Ovary (tissue), 9 donors: ENCODE results near the gene BMERB1. TPM values are rescaled to one million over a fixed set of nuclear protein-coding genes. Genes with fewer than 3 reads are reported as not detected.

Source experiments
- DNase-seq, 5 donors: peaks; one replicate each; pipeline ENCODE4 v3.0.0-alpha.2; 2019 to 2020
- H3K27ac ChIP-seq, 2 donors: fragments of 200-600 bp; one replicate each; pipeline versions ENCODE4 v1.5.1 to v1.8.0; 2019 to 2022
- H3K27me3 ChIP-seq: fragments of 200-600 bp; one replicate; pipeline ENCODE4 v1.8.0; 2022
- H3K36me3 ChIP-seq: fragments of 200-600 bp; sonication (generic); one replicate; pipeline ENCODE4 v1.5.1; 2019
- H3K4me1 ChIP-seq: one replicate; pipeline ENCODE4 v1.8.1; 2013; ENCODE audit warnings: mild to moderate bottlenecking, moderate library complexity; ENCODE audit not compliant: insufficient read depth
- H3K4me3 ChIP-seq: fragments of 200-600 bp; sonication (generic); one replicate; pipeline ENCODE4 v1.5.1; 2017
- H3K9me3 ChIP-seq, 2 donors: fragments of 200-600 bp in 1 of 2; sonication (generic) in 1 of 2; one replicate each; pipeline versions ENCODE4 v1.5.1 to v1.8.1; 2013 to 2019; ENCODE audit warnings: mild to moderate bottlenecking in 1 of 2, moderate library complexity in 1 of 2
- EP300 ChIP-seq: sonication (generic); formaldehyde crosslinking; IDR thresholded peaks from one replicate; pipeline ENCODE4 v1.6.1; 2017; ENCODE audit warnings: antibody characterized with exemption
- POLR2A ChIP-seq: fragments of 450-650 bp; IDR thresholded peaks from one replicate; pipeline ENCODE4 v1.6.1; 2017; ENCODE audit warnings: antibody characterized with exemption, mild to moderate bottlenecking, moderate library complexity
- WGBS, 3 donors: extraction: QIAGEN DNeasy Blood & Tissue Kit in 1 of 3; methylation state at CpG; one replicate each; pipeline versions ENCODE4 v1.1.5 to v1.1.7; 2013 to 2017; 5-methylcytosine and 5-hydroxymethylcytosine counted together
- intact Hi-C, 4 donors: fragments of 100-400 bp; cut with DNase I; formaldehyde crosslinking; loops; one replicate each; pipeline versions ENCODE4 v1.11.0 to v1.15.1; 2022 to 2023
- polyA plus RNA-seq, 2 donors: library from polyadenylated mRNA; stranded (reverse); fragments of 200-250 nt in 1 of 2; fragments of 350-450 nt in 1 of 2; fragmentation: Illumina TruSeq in 1 of 2; extraction: RNeasy Lipid Tissue Mini Kit (QIAGEN cat#74804) in 1 of 2; gene quantifications; one replicate each; pipeline ENCODE4 v1.2.3, GENCODE V29; 2013 to 2014
- total RNA-seq, 7 donors: library from RNA; depleted of rRNA in 2 of 7; stranded (reverse); fragments of >200 nt in 2 of 7; fragmentation: NEBNext Ultra II Directional in 3 of 7; extraction: Animal tissue kit (Norgen Biotek cat#: 25700) in 3 of 7; gene quantifications; one replicate each; pipeline versions ENCODE4 v1.1.0 to v1.2.4, GENCODE V29; 2016 to 2023
- TF ChIP-seq, protein P1 (sequence below), 3 donors: fragments of 450-650 bp in 2 of 3; fragments of 200-600 bp in 1 of 3; IDR thresholded peaks; one replicate each; pipeline versions ENCODE4 v1.5.1 to v1.8.0; 2016 to 2022; ENCODE audit warnings: antibody characterized with exemption in 3 of 3, mild to moderate bottlenecking in 1 of 3
- donor health status: DM: no; HTN: no; CAD: no; lungs with moderate emphysema.
- donor health status: DM: no; HTN: no; CAD: no.
- donor health status: Bipolar disorder and iron deficiency.
- donor health status: DM: yes; HTN: yes; CAD: no.
- donor health status: DM: no; HTN: no; CAD: no.
- donor health status: DM: yes; HTN: yes; CAD: no.

The BMERB1 gene
- total and polyA plus RNA-seq, 9 donors, result 22.6 to 77.5 (median 65.2) TPM

DNA sequence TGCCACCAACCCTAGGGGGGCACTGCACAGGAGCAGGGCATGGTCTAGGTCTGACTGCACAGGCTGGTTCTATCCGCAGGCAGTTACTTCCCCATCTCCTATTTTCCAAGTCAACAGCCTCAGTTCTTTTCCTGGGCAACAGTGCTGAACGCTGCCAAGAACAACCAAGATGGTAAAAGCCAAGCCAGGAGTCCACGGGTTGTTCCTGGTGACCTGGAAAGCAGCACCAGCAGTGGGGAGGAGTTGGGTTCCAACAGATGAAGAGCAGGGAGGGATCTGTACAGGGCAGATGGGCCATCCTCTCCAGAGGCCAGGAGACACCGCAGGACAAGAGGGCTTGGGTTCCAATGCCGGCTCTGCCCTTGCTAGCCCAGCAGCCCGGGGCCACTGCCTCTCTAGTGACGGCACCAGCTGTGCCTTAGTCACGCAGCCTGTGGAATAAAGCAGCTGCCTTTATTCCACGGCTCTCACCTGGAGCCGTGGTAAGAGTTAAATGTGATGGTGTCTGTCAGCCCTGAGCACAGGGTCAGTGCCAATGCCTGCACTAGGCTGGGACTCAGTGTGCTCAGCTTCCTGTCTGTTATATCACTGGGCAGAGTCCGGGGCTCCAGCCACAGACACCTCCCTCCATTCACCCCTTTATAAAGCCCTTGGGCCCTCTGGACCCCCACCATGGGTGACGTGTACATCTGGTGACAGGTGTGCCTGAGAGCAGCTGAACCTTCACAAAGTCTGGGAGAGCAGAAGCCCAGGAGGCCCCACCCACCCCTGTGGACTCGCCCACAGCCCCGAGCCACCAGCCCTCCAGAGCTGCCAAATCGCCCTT lies 163.6 kb downstream of the BMERB1 start:
- intact Hi-C loops, result no loop called here
- Histone ChIP-seq H3K9me3 (no peaks in the 10 kb centered on the region), H3K4me3 (no peak overlapping the region), H3K27ac (no peak overlapping the region), H3K4me1 (no peaks in the 10 kb centered on the region), H3K36me3 (no peaks in the 10 kb centered on the region), H3K27me3 (no peaks in the 10 kb centered on the region)
- no peak for DNase-seq
- TF ChIP-seq, protein P1, sequence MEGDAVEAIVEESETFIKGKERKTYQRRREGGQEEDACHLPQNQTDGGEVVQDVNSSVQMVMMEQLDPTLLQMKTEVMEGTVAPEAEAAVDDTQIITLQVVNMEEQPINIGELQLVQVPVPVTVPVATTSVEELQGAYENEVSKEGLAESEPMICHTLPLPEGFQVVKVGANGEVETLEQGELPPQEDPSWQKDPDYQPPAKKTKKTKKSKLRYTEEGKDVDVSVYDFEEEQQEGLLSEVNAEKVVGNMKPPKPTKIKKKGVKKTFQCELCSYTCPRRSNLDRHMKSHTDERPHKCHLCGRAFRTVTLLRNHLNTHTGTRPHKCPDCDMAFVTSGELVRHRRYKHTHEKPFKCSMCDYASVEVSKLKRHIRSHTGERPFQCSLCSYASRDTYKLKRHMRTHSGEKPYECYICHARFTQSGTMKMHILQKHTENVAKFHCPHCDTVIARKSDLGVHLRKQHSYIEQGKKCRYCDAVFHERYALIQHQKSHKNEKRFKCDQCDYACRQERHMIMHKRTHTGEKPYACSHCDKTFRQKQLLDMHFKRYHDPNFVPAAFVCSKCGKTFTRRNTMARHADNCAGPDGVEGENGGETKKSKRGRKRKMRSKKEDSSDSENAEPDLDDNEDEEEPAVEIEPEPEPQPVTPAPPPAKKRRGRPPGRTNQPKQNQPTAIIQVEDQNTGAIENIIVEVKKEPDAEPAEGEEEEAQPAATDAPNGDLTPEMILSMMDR (IDR thresholded peaks at IDR 0.05), result no peak
- no peak for TF ChIP-seq EP300
- no peak for TF ChIP-seq POLR2A
- WGBS, 3 donors, result 92% methylated on average over 14 to 15 of the region's 15 CpGs

GRCh38 chr16:15598648-15599190 lies 164.3 kb downstream of the BMERB1 start:
- Histone ChIP-seq H3K4me3 (no peak overlapping the region), H3K36me3 (no peaks in the 10 kb centered on the region), H3K27me3 (no peaks in the 10 kb centered on the region), H3K27ac (no peak overlapping the region), H3K9me3 (no peaks in the 10 kb centered on the region), H3K4me1 (no peaks in the 10 kb centered on the region)
- DNase-seq, result peak in 1 of 5 donors; percentile 10
- intact Hi-C loops, result no loop called here
- 91 to 94% (median 91%) methylated on average over 17 of the region's 17 CpGs for WGBS, 3 donors
- TF ChIP-seq POLR2A (no peak), EP300 (no peak)
- TF ChIP-seq, protein P1 (IDR thresholded peaks at IDR 0.05), result no peak

DNA sequence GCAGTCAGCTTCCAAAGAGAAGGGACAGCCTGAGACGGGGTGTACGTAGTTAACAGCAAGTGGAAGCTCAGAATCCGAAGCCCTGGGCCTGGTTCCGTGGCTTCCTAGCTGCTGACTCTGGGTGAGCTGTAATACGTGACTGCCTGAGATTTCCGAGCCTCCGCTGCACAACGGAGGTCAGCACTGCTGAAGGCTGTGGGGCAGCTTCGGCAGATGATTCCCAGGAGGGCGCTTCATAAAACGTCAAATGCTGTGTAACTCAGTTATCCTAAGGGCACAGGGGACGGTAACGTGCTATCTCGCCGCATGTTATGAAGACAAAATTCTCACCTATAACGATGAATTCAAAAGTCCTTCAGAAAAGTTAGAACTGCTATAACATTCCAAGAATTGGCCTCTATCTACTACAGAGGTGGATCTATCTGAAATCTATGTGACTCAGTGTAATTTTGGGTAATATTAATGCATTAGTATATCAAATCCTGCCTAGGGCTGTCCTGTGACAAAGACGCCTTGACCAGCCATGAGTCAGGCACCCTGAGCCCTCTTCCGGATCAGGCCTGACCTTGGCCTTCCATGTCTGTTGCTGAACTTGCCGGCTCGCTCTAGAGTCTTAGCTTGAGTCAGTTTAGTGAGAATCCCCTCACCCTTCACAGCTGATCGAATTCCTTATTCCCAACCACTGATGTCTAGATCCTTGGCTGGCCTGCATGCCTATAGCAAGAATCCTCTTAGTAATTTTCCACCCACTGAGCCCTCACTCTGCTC lies 165.1 kb downstream of the BMERB1 start:
- Histone ChIP-seq H3K27ac (no peak overlapping the region), H3K27me3 (no peaks in the 10 kb centered on the region), H3K4me3 (no peak overlapping the region), H3K4me1 (no peaks in the 10 kb centered on the region), H3K36me3 (no peaks in the 10 kb centered on the region), H3K9me3 (no peaks in the 10 kb centered on the region)
- TF ChIP-seq POLR2A (no peak), EP300 (no peak)
- TF ChIP-seq, protein P1 (IDR thresholded peaks at IDR 0.05), result no peak
- peak in 1 of 5 donors; percentile 4 for DNase-seq
- WGBS, 3 donors, result 85 to 90% (median 89%) methylated on average over 21 of the region's 21 CpGs
- intact Hi-C loops, result no loop called here

DNA sequence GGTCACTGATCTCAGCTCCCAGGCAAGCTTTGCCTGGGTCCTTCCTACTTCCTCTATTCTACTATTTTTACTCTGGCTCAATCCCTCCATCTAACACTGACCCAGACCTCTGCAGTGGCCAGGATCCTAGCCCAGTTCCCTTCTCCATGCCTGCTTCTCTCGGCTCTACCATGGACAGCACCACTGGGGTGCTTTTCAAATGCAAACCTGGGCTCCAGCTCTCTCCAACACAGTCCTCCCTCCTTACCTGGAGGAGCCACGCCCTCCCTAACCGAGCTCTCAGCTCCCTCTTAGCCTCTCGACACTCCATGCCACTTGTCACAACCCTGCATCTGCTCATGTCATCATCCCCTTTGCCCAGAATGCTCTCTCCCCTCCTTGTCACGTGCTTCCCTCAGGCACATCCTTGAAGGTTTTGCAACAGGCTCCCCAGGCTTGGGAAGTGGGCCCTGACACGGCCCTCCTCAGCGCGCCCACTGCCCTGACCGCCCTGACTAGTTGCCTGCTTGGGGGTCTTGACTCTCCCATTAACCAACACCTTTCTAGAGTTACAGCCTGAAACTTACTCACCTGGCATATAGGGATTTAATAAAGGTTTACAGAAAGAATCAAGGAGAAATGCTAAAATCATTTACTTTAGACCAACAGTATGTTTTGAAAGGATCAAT lies 167.0 kb downstream of the BMERB1 start:
- no peaks in the 10 kb centered on the region for H3K27me3 ChIP-seq
- DNase-seq, result no peak
- no peak overlapping the region for H3K27ac ChIP-seq
- H3K4me3 ChIP-seq, result no peak overlapping the region
- H3K9me3 ChIP-seq, result no peaks in the 10 kb centered on the region
- no peaks in the 10 kb centered on the region for H3K36me3 ChIP-seq
- 85 to 86% (median 86%) methylated on average over 9 of the region's 9 CpGs for WGBS, 3 donors
- intact Hi-C loops, result no loop called here
- no peak for TF ChIP-seq POLR2A
- TF ChIP-seq, protein P1 (IDR thresholded peaks at IDR 0.05), result no peak
- TF ChIP-seq EP300, result no peak
- no peaks in the 10 kb centered on the region for H3K4me1 ChIP-seq
